ENCODE results near the gene TP63. TPM values are rescaled to one million over a fixed set of nuclear protein-coding genes. Genes with fewer than 3 reads are reported as not detected.

Gene TP63
- total RNA-seq, 1 experiment from 2014 or later: not detected

GRCh38 chr3:189756582-189757078, 125.4 kb downstream of the TP63 start:
- H2BK20ac ChIP-seq (ENCODE audit: low read depth, low read length, poor library complexity, severe bottlenecking): no peak overlapping the region
- no peak overlapping the region for H2BK5ac ChIP-seq (ENCODE audit: insufficient read length, low read length)
- no peak overlapping the region for H3K4ac ChIP-seq (ENCODE audit: low read depth, low read length)
- no peak for DNase-seq
- no peak overlapping the region for H3K27ac ChIP-seq (ENCODE audit: insufficient read length, low read depth, low read length)
- Mint-ChIP-seq H3K9me3 (peaks cover 21 to 25% of the 10 kb centered on the region in 2 experiments), H3K27ac (no peak overlapping the region), H3K4me1 (no peaks in the 10 kb centered on the region), H3K36me3 (ENCODE audit: insufficient read depth in 1 of 3, low read depth in 3 of 3) (peaks cover 8 to 19% (median 13%) of the 10 kb centered on the region in 3 experiments; a peak in 6 of 7 replicates), H3K4me3 (no peak overlapping the region), H3K27me3 (ENCODE audit: low read depth) (peaks cover 10% of the 10 kb centered on the region)
- H3K23me2 ChIP-seq (ENCODE audit: insufficient read length, low read depth, low read length, poor library complexity, severe bottlenecking): no peaks in the 10 kb centered on the region
- H3K4me1 ChIP-seq (ENCODE audit: insufficient read depth, low read length): no peaks in the 10 kb centered on the region
- no peak overlapping the region for H2AK5ac ChIP-seq (ENCODE audit: insufficient read length, low read length)
- no peaks in the 10 kb centered on the region for H3K79me2 ChIP-seq (ENCODE audit: insufficient read depth, low read length)
- H3K9ac ChIP-seq (ENCODE audit: extremely low read depth, insufficient read length, low read length): no peak overlapping the region
- H2BK120ac ChIP-seq (ENCODE audit: low read depth, low read length, poor library complexity, severe bottlenecking): no peak overlapping the region
- no peaks in the 10 kb centered on the region for H4K20me1 ChIP-seq (ENCODE audit: control insufficient read depth, insufficient read depth, insufficient read length)
- no peak overlapping the region for H3K4me2 ChIP-seq (ENCODE audit: insufficient read depth, insufficient read length, low read length)
- H2BK12ac ChIP-seq (ENCODE audit: insufficient read length, low read depth, low read length): no peak overlapping the region
- H4K91ac ChIP-seq (ENCODE audit: insufficient read length, low read depth, low read length): no peak overlapping the region
- no peak overlapping the region for H2BK15ac ChIP-seq (ENCODE audit: low read depth, low read length)
- no peak for TF ChIP-seq CTCF (conservative IDR thresholded peaks at IDR 0.05)
- H3K23ac ChIP-seq (ENCODE audit: insufficient read length, low read depth, low read length): no peak overlapping the region
- H2AFZ ChIP-seq (ENCODE audit: low read length): no peak overlapping the region
- no peaks in the 10 kb centered on the region for H3K79me1 ChIP-seq (ENCODE audit: insufficient read depth, low read depth, low read length, poor library complexity, severe bottlenecking)
- no peak overlapping the region for H3K18ac ChIP-seq (ENCODE audit: insufficient read length, low read depth, low read length)
- no peak overlapping the region for H3K14ac ChIP-seq (ENCODE audit: insufficient read depth, low read length)
- H3K27me3 ChIP-seq (ENCODE audit: insufficient read depth, low read length): no peaks in the 10 kb centered on the region; the same call in 1 of the 2 replicates
- H4K5ac ChIP-seq (ENCODE audit: insufficient read length, low read depth, low read length): no peak overlapping the region
- no peak overlapping the region for H3K56ac ChIP-seq (ENCODE audit: insufficient read length, low read depth, low read length)
- H4K8ac ChIP-seq (replicated peaks; ENCODE audit: insufficient read length, low read depth, low read length): no peak overlapping the region
- no peak overlapping the region for H3T11ph ChIP-seq (ENCODE audit: low read length)
- H3K9me3 ChIP-seq (ENCODE audit: control insufficient read depth, low read depth, low read length): no peaks in the 10 kb centered on the region

Data from H9 (cell line).